Activated CD4-positive, CD25-positive, alpha-beta regulatory T cell treated with anti-CD3 and anti-CD28 coated beads, Interleukin-2, amount 50 U/mL, for 16 hours (primary cell): ENCODE measurements around the gene KIF18A.

ENCODE experiments used
- DNase-seq: peaks from one replicate; pipeline ENCODE4 v3.0.0-alpha.2; 2020; ENCODE audit warnings: low read depth, low spot score

The KIF18A gene

GRCh38 chr11:28043930-28044709 lies 63.8 kb downstream of the KIF18A start:
- DNase-seq, result no peak

GRCh38 chr11:28040384-28040783 lies 67.6 kb downstream of the KIF18A start:
- no peak for DNase-seq

DNA sequence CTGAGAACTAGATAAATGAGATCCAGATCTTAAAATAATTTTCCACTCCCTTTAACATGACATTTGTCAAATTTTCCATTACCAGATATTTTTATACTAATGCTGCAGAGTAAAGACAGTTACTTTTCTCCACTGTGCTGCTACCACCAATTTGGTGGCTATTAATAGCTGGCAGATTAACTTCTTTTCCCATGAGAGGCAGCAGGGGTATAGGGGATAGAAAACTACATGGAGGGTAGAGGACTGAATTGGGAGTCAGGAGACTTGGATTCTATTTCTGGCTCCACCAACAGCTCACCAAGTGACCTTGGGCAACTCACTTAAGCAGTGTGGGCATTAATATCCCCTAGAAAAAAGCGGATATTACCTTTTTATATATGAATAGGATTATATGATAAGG lies 69.2 kb downstream of the KIF18A start:
- no peak for DNase-seq

- no peak for DNase-seq
Observed at GRCh38 chr11:28026634-28027290, 81.2 kb downstream of the KIF18A start.

DNA sequence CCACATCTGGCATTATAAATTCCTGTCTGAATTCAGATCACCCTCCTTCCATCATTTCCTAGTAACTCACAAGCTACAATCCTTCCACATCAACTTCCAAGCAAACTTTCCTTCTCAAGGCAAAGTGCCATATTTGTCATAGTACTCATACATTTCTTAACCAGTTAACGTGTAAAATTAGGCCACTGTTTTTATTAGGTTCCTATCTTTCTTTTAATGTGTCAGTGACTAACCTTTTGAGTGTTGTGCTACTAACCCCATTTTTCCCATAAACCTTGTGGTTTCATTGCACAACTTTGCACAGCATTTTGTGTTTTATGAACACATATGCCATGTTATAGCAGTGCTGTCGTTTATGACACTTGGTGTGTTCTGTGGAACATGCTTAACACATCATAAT lies 90.1 kb downstream of the KIF18A start:
- DNase-seq, result no peak

DNA sequence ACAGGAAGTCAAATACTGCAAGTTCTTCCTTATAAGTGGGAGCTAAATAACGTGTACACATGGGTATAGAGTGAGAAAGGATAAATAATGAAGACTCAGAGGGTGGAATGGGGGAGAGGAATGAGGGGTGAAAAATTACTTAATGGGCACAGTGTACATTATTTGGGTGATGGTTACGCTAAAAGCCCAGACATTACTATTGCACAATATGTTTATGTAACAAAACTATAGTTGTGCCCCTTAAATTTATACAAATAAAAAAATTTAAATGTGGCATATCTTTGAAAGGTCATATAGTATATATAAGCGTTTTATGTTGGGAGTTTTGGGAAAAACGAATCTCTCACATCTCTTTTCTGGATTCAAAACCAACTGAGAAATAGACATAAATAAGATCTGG lies 96.1 kb downstream of the KIF18A start:
- DNase-seq, result no peak

DNA sequence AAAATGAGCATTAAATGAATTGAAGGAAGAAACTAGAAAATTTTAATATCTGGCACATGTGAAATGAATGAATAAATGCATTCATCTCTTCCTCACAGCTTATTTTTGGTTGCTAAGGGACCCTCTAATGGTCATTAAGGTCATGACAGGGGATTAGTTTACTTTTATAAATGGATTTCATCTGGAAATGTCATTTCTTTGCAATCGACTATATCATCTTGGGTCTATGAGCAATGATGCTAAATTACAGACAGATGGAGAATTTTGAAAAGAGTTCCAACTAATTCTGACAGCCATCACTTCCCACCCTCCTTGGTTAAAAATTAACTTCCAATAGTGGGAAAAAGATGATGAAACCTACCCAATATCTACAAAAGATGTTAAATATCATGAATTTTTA lies 98.0 kb downstream of the KIF18A start:
- no peak for DNase-seq

DNA sequence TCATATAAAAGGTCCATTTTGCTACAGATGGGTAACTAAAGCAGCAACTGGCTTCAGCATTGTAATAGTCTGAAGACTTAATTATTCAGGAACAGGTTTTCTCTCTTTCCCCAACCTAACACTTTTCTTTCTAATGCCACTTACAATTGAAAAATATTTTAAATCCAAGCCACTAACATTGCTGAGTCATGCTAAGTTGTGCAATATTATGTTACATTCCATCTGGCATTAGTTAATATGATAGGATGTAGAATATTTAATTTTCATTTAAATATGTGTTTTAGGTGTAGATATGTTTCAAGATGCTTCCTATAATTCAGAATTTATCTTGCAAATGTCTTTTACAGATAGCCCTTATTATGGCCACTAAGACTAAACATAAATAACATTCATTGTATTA lies 98.6 kb downstream of the KIF18A start:
- no peak for DNase-seq

DNA sequence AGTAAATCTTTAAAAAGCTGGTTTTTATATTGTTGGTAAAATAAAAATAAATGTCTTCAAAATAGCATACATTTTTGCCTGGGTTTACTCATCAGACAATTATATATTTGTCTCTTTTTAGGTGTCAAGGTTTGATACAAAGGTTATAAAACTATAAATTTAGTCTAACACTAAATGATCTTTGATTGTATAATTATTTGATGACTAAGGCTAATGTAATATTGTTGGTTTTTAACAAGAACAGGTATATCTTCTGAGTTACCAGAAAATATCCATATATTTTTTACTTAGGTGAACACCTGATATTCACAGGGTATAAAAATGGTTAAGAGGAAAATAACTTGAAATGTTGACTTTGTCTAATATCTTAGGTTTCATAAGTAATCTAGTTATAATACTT lies 104.3 kb downstream of the KIF18A start:
- DNase-seq, result no peak

- DNase-seq, result no peak
Observed at GRCh38 chr11:27998552-27998951, 109.4 kb downstream of the KIF18A start.

- no peak for DNase-seq
Observed at GRCh38 chr11:27997344-27997743, 110.6 kb downstream of the KIF18A start.

- no peak for DNase-seq
Observed at GRCh38 chr11:27996066-27996465, 111.9 kb downstream of the KIF18A start.

GRCh38 chr11:27995083-27995482 lies 112.9 kb downstream of the KIF18A start:
- DNase-seq, result no peak

- no peak for DNase-seq
Observed at GRCh38 chr11:27991736-27992135, 116.2 kb downstream of the KIF18A start.

DNA sequence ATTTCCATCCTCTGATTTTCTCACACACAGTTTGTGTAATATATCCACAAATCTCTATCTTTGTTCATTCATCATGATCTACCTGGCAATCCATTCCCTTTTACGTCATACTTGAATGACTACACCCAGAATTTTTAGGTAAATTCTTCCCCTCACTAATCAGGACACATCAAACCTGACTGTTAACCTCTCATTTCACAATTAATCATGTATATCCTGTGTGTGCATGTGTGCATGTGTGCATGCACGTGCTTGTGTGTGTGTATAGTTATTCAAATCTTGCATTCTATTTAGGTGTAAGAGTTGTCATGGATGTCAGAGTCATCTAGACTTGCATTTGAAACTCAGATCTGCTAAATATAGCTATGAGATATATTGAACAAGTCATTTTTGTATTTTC lies 130.4 kb downstream of the KIF18A start:
- DNase-seq, result no peak

DNA sequence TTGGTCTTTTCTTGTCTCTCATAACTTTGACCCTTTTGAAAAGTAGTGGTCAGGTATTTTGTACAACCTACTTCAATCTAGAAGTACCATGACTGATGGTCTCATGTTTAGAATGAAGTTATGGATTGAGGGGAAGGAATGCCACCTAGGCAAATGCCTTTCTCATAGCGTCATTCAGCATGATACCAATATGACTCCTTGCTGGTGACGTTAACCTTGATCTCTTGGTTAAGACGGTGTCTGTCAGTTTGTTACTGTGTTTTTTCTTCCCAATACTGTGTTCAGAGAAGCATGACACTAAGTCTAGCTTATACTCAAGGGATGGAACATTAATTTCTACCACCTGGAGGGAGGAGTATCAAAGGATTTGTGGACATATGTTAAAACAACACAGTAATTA lies 130.9 kb downstream of the KIF18A start:
- no peak for DNase-seq

- DNase-seq, result no peak
Observed at GRCh38 chr11:27976262-27976661, 131.7 kb downstream of the KIF18A start.

DNA sequence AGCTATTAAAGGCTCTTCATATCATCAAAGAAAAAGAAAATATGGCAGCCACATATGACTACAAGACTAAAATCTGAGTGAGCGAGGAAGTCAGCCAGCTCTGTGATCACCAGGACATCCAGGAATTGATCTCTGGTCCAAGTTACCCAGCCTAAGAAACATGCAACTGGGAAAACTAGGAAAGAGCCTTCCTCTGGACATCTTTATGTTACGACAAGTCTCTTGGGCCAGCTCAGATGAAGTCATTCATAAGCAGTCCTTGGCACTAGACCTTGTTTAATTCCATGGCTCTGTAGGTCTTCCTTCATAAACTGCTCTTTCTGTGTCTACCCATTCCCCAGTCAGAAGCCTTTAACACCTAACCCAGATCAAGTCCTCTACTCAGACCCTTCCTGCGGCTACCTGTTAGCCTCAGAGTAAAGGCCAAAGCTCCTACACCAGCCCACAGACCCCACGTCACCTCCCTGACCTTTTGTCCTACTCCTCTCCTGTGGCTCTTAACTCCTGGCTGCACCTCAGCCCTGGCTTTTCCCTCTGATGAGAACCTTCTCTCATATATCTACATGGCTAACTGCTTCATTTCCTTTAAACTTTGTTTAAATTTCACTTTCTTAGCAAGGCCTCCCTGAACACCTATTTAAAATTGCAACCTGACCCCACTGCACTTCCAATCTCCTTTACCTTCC lies 134.0 kb downstream of the KIF18A start:
- no peak for DNase-seq

- DNase-seq, result no peak
Observed at GRCh38 chr11:27972522-27973170, 135.3 kb downstream of the KIF18A start.

- no peak for DNase-seq
Observed at GRCh38 chr11:27971171-27971570, 136.8 kb downstream of the KIF18A start.
